Epithelial cell of esophagus (primary cell): ENCODE measurements around the gene CHD9.
"Not testable (repeated sequence)": the region's sequence is repeated elsewhere in the genome, so short reads cannot be mapped to it uniquely, and the experiment has no call there.

ENCODE experiments used
- DNase-seq: peaks from one replicate; pipeline ENCODE4 v3.0.0; 2010; ENCODE audit warnings: low read depth
- H3K4me3 ChIP-seq: 2 replicates; pipeline ENCODE4 v1.5.1; 2011; ENCODE audit warnings: mild to moderate bottlenecking, low read length, control low read depth
- CTCF ChIP-seq: IDR thresholded peaks from 2 replicates; pipeline ENCODE4 v1.5.1; 2011; ENCODE audit warnings: low read depth, mild to moderate bottlenecking, low read length, control low read depth, inconsistent platforms; ENCODE audit not compliant: insufficient read depth; ENCODE audit errors: missing control alignments

Gene CHD9

GRCh38 chr16:53291757-53292392, 237.1 kb downstream of the CHD9 start:
- no peak for TF ChIP-seq CTCF
- no peak for DNase-seq
- no peak overlapping the region for H3K4me3 ChIP-seq

- DNase-seq, result no peak
- TF ChIP-seq CTCF, result no peak
- H3K4me3 ChIP-seq, result no peak overlapping the region
These were observed 242.7 kb downstream of the CHD9 start for GRCh38 chr16:53297477-53297876.

- DNase-seq, result no peak
- no peak for TF ChIP-seq CTCF
These were observed 249.5 kb downstream of the CHD9 start for GRCh38 chr16:53304334-53304733.

GRCh38 chr16:53305743-53306142, 251.0 kb downstream of the CHD9 start:
- H3K4me3 ChIP-seq, result no peak overlapping the region
- TF ChIP-seq CTCF, result no peak
- no peak for DNase-seq

More at GRCh38 chr16:53304334-53304733, 249.5 kb downstream of the CHD9 start:
- H3K4me3 ChIP-seq, result no peak overlapping the region

- TF ChIP-seq CTCF, result no peak
- no peak overlapping the region for H3K4me3 ChIP-seq
- no peak for DNase-seq
These were observed 254.7 kb downstream of the CHD9 start for GRCh38 chr16:53309457-53309856.

DNA sequence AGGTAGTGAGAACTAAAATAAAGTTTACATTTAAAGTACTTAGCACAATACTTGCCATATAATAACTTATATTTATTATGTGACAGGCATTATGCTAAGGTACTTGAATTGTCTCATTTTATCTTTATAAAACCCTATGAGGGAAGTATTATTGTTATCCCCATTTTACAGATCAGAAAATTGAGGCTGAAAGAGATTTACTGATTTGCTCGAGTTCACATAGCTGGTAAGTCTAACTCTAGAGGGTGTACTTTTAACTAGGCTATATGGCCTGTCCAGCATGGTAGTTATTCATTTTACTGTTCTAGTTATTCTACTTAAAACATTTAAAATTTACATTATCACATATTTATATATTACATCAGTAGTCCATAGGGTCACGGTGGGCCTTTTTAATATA, 266.2 kb downstream of the CHD9 start:
- no peak overlapping the region for H3K4me3 ChIP-seq
- TF ChIP-seq CTCF, result no peak
- DNase-seq, result no peak

- no peak overlapping the region for H3K4me3 ChIP-seq
- TF ChIP-seq CTCF, result no peak
- DNase-seq, result no peak
These were observed 269.1 kb downstream of the CHD9 start for GRCh38 chr16:53323924-53324323.

DNA sequence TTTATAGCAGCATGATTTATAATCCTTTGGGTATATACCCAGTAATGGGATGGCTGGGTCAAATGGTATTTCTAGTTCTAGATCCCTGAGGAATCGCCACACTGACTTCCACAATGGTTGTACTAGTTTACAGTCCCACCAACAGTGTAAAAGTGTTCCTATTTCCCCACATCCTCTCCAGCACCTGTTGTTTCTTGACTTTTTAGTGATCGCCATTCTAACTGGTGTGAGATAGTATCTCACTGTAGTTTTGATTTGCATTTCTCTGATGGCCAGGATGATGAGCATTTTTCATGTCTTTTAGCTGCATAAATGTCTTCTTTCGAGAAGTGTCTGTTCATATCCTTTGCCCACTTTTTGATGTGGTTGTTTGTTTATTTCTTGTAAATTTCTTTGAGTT, 276.2 kb downstream of the CHD9 start:
- H3K4me3 ChIP-seq, DNase-seq: not testable (repeated sequence)
